ENCODE measurements around the gene PPM1H.

PPM1H gene

GRCh38 chr12:62716866-62717525, 218.0 kb downstream of the PPM1H start:
- TF ChIP-seq, protein P1, sequence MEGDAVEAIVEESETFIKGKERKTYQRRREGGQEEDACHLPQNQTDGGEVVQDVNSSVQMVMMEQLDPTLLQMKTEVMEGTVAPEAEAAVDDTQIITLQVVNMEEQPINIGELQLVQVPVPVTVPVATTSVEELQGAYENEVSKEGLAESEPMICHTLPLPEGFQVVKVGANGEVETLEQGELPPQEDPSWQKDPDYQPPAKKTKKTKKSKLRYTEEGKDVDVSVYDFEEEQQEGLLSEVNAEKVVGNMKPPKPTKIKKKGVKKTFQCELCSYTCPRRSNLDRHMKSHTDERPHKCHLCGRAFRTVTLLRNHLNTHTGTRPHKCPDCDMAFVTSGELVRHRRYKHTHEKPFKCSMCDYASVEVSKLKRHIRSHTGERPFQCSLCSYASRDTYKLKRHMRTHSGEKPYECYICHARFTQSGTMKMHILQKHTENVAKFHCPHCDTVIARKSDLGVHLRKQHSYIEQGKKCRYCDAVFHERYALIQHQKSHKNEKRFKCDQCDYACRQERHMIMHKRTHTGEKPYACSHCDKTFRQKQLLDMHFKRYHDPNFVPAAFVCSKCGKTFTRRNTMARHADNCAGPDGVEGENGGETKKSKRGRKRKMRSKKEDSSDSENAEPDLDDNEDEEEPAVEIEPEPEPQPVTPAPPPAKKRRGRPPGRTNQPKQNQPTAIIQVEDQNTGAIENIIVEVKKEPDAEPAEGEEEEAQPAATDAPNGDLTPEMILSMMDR (IDR thresholded peaks at IDR 0.05; ENCODE audit: control extremely low read depth, extremely low read depth, low read depth, missing control alignments): no peak
- POLR2A ChIA-PET: no interaction called here

DNA sequence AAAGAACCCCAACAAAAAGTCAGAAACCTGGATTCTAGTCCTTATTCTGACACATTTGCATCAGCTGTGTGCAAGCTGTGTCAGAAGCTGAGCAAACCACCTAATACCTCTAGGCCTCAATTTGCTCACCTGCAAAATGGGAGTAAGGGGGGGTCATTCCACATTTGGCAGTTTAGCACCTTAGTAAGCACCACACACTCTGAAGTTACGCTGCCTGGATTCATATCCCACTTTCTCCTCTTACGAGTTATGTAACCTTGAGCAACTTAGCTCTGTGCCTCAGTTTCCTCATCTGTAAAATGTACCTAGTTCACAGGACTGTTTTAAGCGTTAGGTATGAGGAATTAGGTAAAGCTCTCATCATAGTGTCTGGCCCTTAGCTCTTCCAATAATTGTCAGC, 218.9 kb downstream of the PPM1H start:
- no peak for DNase-seq (ENCODE audit: extremely low spot score)
- ChIA-PET POLR2A (no interaction called here), CTCF (interaction anchor here (0.6 to 1.3 kb wide), 2 partner anchors 12 to 96 kb away, joined by 3 to 5 read pairs; no protein-coding TSS in a partner anchor)
- TF ChIP-seq, protein P1 (IDR thresholded peaks at IDR 0.05; ENCODE audit: control extremely low read depth, extremely low read depth, low read depth, missing control alignments): no peak

More at GRCh38 chr12:62716866-62717525, 218.0 kb downstream of the PPM1H start:
- CTCF ChIA-PET: interaction anchor here (1.1 to 1.3 kb wide), 2 partner anchors 9 to 13 kb away, joined by 3 to 5 read pairs; no protein-coding TSS in a partner anchor
- no peak for DNase-seq (ENCODE audit: extremely low spot score)

DNA sequence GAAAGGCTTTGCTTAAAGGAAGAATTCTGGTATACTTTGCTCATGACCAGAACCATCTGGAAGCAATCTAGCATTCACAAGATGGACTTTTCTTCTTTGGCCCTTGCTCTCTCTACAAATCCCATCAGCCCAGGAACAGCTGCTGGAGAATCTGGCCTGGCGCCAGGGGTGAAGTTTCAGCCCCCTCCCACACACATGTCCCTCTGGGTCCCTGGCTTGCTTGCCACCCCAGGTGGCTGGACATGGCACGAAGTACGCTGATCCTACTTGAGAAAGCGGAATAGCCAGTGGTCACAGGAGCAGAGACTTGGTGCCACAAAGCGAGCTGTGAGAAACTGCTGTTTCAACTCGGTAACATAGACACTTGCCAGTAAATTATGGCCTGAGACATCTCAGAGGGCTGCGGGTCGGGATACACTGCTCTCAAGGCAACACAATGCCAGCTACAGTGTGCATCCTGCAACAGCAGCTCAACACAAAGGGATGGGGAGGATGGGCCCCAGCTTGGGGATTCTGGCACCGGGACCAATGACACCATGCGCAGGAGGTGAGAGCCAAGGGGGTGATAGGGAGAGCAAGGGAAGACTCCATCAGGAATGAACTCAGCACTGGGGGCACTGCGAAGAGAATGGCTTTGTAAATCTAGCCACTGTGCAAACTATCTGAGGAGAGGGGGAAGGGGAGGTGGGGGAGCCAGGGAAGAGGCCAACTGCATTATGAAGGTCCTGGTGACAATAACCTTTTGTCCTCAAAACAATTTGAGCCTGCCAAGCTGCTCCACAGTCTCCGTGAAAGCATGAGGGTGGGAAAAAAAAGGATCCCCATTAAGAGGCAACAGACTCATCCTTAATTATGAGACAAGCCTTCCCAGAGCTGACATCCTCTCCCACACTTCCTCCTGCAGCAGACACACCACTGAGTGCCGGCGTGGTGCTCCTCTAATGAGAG, 219.9 kb downstream of the PPM1H start:
- ChIA-PET POLR2A (no interaction called here), CTCF (interaction anchor here (0.8 to 1.3 kb wide), 2 partner anchors 15 to 69 kb away, joined by 3 to 5 read pairs; no protein-coding TSS in a partner anchor)
- DNase-seq (ENCODE audit: extremely low spot score): no peak

GRCh38 chr12:62714181-62714773, 220.7 kb downstream of the PPM1H start:
- TF ChIP-seq, protein P1 (IDR thresholded peaks at IDR 0.05; ENCODE audit: control extremely low read depth, extremely low read depth, low read depth, missing control alignments): no peak
- ChIA-PET CTCF (interaction anchor here (0.8 to 1.3 kb wide), 2 partner anchors 16 to 191 kb away, joined by 3 to 5 read pairs; no protein-coding TSS in a partner anchor), POLR2A (no interaction called here)
- DNase-seq (ENCODE audit: extremely low spot score): no peak

More for the DNA sequence above, 219.9 kb downstream of the PPM1H start:
- TF ChIP-seq, protein P1 (IDR thresholded peaks at IDR 0.05; ENCODE audit: control extremely low read depth, extremely low read depth, low read depth, missing control alignments): no peak

DNA sequence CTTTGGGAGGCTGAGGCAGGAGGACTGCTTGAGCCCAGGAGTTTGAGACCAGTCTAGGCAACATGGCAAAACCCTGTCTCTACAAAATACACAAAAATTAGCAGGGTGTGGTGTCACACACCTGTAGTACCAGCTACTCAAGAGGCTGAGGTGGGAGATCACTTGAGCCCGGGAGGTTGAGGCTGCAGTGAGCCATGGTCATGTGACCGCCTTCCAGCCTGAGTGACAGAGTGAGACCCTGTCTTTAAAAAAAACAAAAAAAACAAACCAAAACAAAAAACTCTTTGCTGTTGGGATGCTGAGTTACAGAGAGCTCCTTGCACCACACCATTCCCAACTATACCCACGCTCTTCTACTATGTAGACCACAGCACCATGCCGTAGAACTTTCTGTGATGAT, 221.2 kb downstream of the PPM1H start:
- TF ChIP-seq, protein P1 (IDR thresholded peaks at IDR 0.05; ENCODE audit: control extremely low read depth, extremely low read depth, low read depth, missing control alignments): no peak
- ChIA-PET POLR2A (no interaction called here), CTCF (interaction anchor here (0.8 to 1.3 kb wide), 4 partner anchors 7 to 190 kb away, joined by 3 to 5 read pairs (median 4); no protein-coding TSS in a partner anchor)
- DNase-seq (ENCODE audit: extremely low spot score): no peak
